ENCODE measurements around the gene NEU2. TPM values are rescaled to one million over a fixed set of nuclear protein-coding genes. Genes with fewer than 3 reads are reported as not detected.

The NEU2 gene
- total and polyA plus RNA-seq, 10 of the 15 experiments (the other 5 are each of a cell fraction or from before 2014, with no cell fraction given) = not detected

GRCh38 chr2:233026198-233026813 is 6.2 kb upstream of the NEU2 start (continued):
- TF ChIP-seq IKZF1 (conservative IDR thresholded peaks at IDR 0.05) (no peak), NR2F1 (conservative IDR thresholded peaks at IDR 0.05) (no peak), IKZF2 (IDR thresholded peaks at IDR 0.05) (no peak), BACH1 (IDR thresholded peaks at IDR 0.05; ENCODE audit: borderline replicate concordance) (no peak), REST (IDR thresholded peaks at IDR 0.05; ENCODE audit: low read depth, low read length) (no peak), ZNF24 (IDR thresholded peaks at IDR 0.05) (no peak)

GRCh38 chr2:233029321-233029720 is 3.2 kb upstream of the NEU2 start:
- ATAC-seq = no peak
- Histone ChIP-seq H3K36me3 (ENCODE audit: control insufficient read depth in 2 of 2, insufficient read depth in 2 of 2, low read length in 1 of 2) (no peaks in the 10 kb centered on the region), H3K27me3 (replicated peaks in 1 of 2; ENCODE audit: control insufficient read depth in 2 of 2, insufficient read depth in 2 of 2, low read length in 1 of 2) (no peaks in the 10 kb centered on the region; a peak in 1 of 4 replicates), H3K4me1 (ENCODE audit: control insufficient read depth, insufficient read depth, low read length) (no peaks in the 10 kb centered on the region), H3K79me2 (ENCODE audit: control insufficient read depth, insufficient read depth, low read length) (no peaks in the 10 kb centered on the region), H3K27ac (ENCODE audit: control insufficient read depth, insufficient read depth) (no peak overlapping the region), H3K9me3 (replicated peaks; ENCODE audit: control insufficient read depth, insufficient read depth, low read length) (no peaks in the 10 kb centered on the region), H3K4me2 (ENCODE audit: control insufficient read depth, insufficient read depth) (no peak overlapping the region), H3K4me3 (no peak overlapping the region), H4K20me1 (ENCODE audit: control insufficient read depth, insufficient read depth) (no peaks in the 10 kb centered on the region), H2AFZ (ENCODE audit: control insufficient read depth, low read depth, low read length) (no peak overlapping the region), H3K9ac (ENCODE audit: control insufficient read depth, insufficient read depth, low read length) (no peak overlapping the region)
- ChIA-PET SMC1A (ENCODE audit: uncharacterized antibody, unreplicated experiment) (interaction anchor here (0.6 to 2.1 kb wide), 18 partner anchors 25 to 271 kb away, joined by 3 to 11 read pairs (median 4); partner anchors contain the start of genes ATG16L1 and INPP5D), RAD21 (ENCODE audit: unreplicated experiment) (interaction anchor here (0.8 to 2.3 kb wide), 11 partner anchors 12 to 271 kb away, joined by 3 to 10 read pairs (median 3); no protein-coding TSS in a partner anchor), CTCF (interaction anchor here (0.6 to 3.4 kb wide), 41 partner anchors 8 to 483 kb away, joined by 3 to 25 read pairs (median 4); partner anchors contain the start of genes ATG16L1 and INPP5D), POLR2A (no interaction called here)
- 43% methylated on average over 9 of the region's 9 CpGs for WGBS (ENCODE audit: insufficient coverage, insufficient replicate concordance, low lambda C conversion rate, missing lambda C conversion rate)
- no TSS peak for BruUV-seq (replicated peaks)
- intact Hi-C loops (cut with micrococcal nuclease; ENCODE audit: unreplicated experiment) (loop anchor here (5.0 kb wide), 2 partner anchors 177 to 267 kb away; no protein-coding TSS in a partner anchor), in situ Hi-C loops (cut with MboI) (loop anchor here (5.0 kb wide), 1 partner anchor 177 kb away; no protein-coding TSS in a partner anchor)
- no peak for DNase-seq (ENCODE audit: low read depth, low spot score)
- FAIRE-seq = no peak
- TF ChIP-seq BHLHE40 (IDR thresholded peaks at IDR 0.05; ENCODE audit: borderline replicate concordance in 1 of 2, low read depth in 2 of 2, low read length in 1 of 2) = no peak
- TF ChIP-seq ATF3 (IDR thresholded peaks at IDR 0.05; ENCODE audit: borderline replicate concordance, extremely low read depth, low read depth, low read length) = no peak
- no peak for TF ChIP-seq JUND (IDR thresholded peaks at IDR 0.05; ENCODE audit: low read depth, low read length)
- no peak for TF ChIP-seq EP300 (IDR thresholded peaks at IDR 0.05; ENCODE audit: borderline replicate concordance in 1 of 2, control insufficient read depth in 1 of 2, low read depth in 2 of 2, low read length in 2 of 2)
- TF ChIP-seq FOXM1 (IDR thresholded peaks at IDR 0.05; ENCODE audit: low read depth, low read length) = no peak
- TF ChIP-seq EGR1 (IDR thresholded peaks at IDR 0.05; ENCODE audit: borderline replicate concordance in 1 of 2, low read depth in 2 of 2, low read length in 2 of 2) = no peak
- no peak for TF ChIP-seq CHD4 (IDR thresholded peaks at IDR 0.05)
- no peak for TF ChIP-seq MTA3 (IDR thresholded peaks at IDR 0.05; ENCODE audit: borderline replicate concordance, low read length)
- no peak for TF ChIP-seq RB1 (IDR thresholded peaks at IDR 0.05; ENCODE audit: borderline replicate concordance)
- no peak for TF ChIP-seq NR2C2 (IDR thresholded peaks at IDR 0.05; ENCODE audit: borderline replicate concordance, control insufficient read depth, insufficient read length, low read depth)
- TF ChIP-seq SREBF2 (IDR thresholded peaks at IDR 0.05; ENCODE audit: low read length) = no peak
- TF ChIP-seq KAT2A (conservative IDR thresholded peaks at IDR 0.05; ENCODE audit: control insufficient read depth, low read depth, low read length) = no peak
- no peak for TF ChIP-seq RFX5 (IDR thresholded peaks at IDR 0.05; ENCODE audit: low read depth, low read length)
- TF ChIP-seq FOXK2 (IDR thresholded peaks at IDR 0.05) = no peak
